H9 (cell line): ENCODE data around the gene SORD. TPM values are rescaled to one million over a fixed set of nuclear protein-coding genes. Genes with fewer than 3 reads are reported as not detected.

Experiments used
- DNase-seq: peaks from one replicate; pipeline ENCODE4 v3.0.0-alpha.2; 2017
- H2AFZ ChIP-seq: one replicate; pipeline ENCODE4 v1.6.1; 2013; ENCODE audit warnings: mild to moderate bottlenecking, low read length, control low read depth, moderate library complexity
- H2AK5ac ChIP-seq: 2 replicates; pipeline ENCODE4 v1.6.1; 2013; ENCODE audit warnings: low read length, control low read depth, mixed read lengths; ENCODE audit not compliant: insufficient read length
- H2BK120ac ChIP-seq: one replicate; pipeline ENCODE4 v1.6.1; 2013; ENCODE audit warnings: low read depth, mild to moderate bottlenecking, low read length, control low read depth, inconsistent platforms; ENCODE audit not compliant: poor library complexity, severe bottlenecking
- H2BK12ac ChIP-seq: 2 replicates; pipeline ENCODE4 v1.6.1; 2013; ENCODE audit warnings: low read length, control low read depth, mixed read lengths, low read depth; ENCODE audit not compliant: insufficient read length
- H2BK15ac ChIP-seq: 2 replicates; pipeline ENCODE4 v1.6.1; 2013; ENCODE audit warnings: low read depth, low read length, control low read depth
- H2BK20ac ChIP-seq: one replicate; pipeline ENCODE4 v1.6.1; 2013; ENCODE audit warnings: low read depth, mild to moderate bottlenecking, low read length, control low read depth, inconsistent platforms; ENCODE audit not compliant: poor library complexity, severe bottlenecking
- H2BK5ac ChIP-seq: 2 replicates; pipeline ENCODE4 v1.6.1; 2013; ENCODE audit warnings: low read length, control low read depth, mixed read lengths; ENCODE audit not compliant: insufficient read length
- H3K14ac ChIP-seq: 2 replicates; pipeline ENCODE4 v1.6.1; 2013; ENCODE audit warnings: low read length, control low read depth; ENCODE audit not compliant: insufficient read depth
- H3K18ac ChIP-seq: 2 replicates; pipeline ENCODE4 v1.6.1; 2013; ENCODE audit warnings: low read depth, mild to moderate bottlenecking, mixed read lengths, low read length, control low read depth; ENCODE audit not compliant: insufficient read length
- H3K23ac ChIP-seq: 2 replicates; pipeline ENCODE4 v1.6.1; 2013; ENCODE audit warnings: low read length, control low read depth, mixed read lengths, low read depth; ENCODE audit not compliant: insufficient read length
- H3K23me2 ChIP-seq: 2 replicates; pipeline ENCODE4 v1.6.1; 2013; ENCODE audit warnings: low read depth, mild to moderate bottlenecking, mixed read lengths, low read length, control low read depth; ENCODE audit not compliant: insufficient read length, poor library complexity, severe bottlenecking
- H3K27ac ChIP-seq: 2 replicates; pipeline ENCODE4 v1.5.1; 2013; ENCODE audit warnings: low read length, control low read depth, mixed read lengths, low read depth; ENCODE audit not compliant: insufficient read length
- H3K27me3 ChIP-seq: 2 replicates; pipeline ENCODE4 v1.6.1; 2013; ENCODE audit warnings: low read length, control low read depth, inconsistent platforms; ENCODE audit not compliant: insufficient read depth
- H3K4ac ChIP-seq: 2 replicates; pipeline ENCODE4 v1.6.1; 2013; ENCODE audit warnings: low read depth, mild to moderate bottlenecking, control low read depth, inconsistent platforms, low read length, moderate library complexity
- H3K4me1 ChIP-seq: 2 replicates; pipeline ENCODE4 v1.6.1; 2013; ENCODE audit warnings: low read length, control low read depth, inconsistent platforms; ENCODE audit not compliant: insufficient read depth
- H3K4me2 ChIP-seq: 2 replicates; pipeline ENCODE4 v1.6.1; 2013; ENCODE audit warnings: low read length, control low read depth, mixed read lengths; ENCODE audit not compliant: insufficient read length, insufficient read depth
- H3K56ac ChIP-seq: 2 replicates; pipeline ENCODE4 v1.6.1; 2013; ENCODE audit warnings: low read depth, mild to moderate bottlenecking, mixed read lengths, low read length, control low read depth; ENCODE audit not compliant: insufficient read length
- H3K79me1 ChIP-seq: 2 replicates; pipeline ENCODE4 v1.6.1; 2013; ENCODE audit warnings: low read depth, mild to moderate bottlenecking, moderate library complexity, low read length, control low read depth, inconsistent platforms; ENCODE audit not compliant: insufficient read depth, poor library complexity, severe bottlenecking
- H3K79me2 ChIP-seq: 2 replicates; pipeline ENCODE4 v1.6.1; 2013; ENCODE audit warnings: low read length, control low read depth, inconsistent platforms; ENCODE audit not compliant: insufficient read depth
- H3K9ac ChIP-seq: 2 replicates; pipeline ENCODE4 v1.6.1; 2013; ENCODE audit warnings: low read length, control low read depth, mixed read lengths; ENCODE audit not compliant: insufficient read length; ENCODE audit errors: extremely low read depth
- H3K9me3 ChIP-seq: one replicate; pipeline ENCODE4 v1.6.1; 2013; ENCODE audit warnings: low read depth, low read length, inconsistent platforms; ENCODE audit not compliant: control insufficient read depth
- H3T11ph ChIP-seq: one replicate; pipeline ENCODE4 v1.6.1; 2013; ENCODE audit warnings: mild to moderate bottlenecking, low read length, control low read depth, inconsistent platforms
- H4K20me1 ChIP-seq: one replicate; pipeline ENCODE4 v1.6.1; 2013; ENCODE audit not compliant: control insufficient read depth, insufficient read length, insufficient read depth
- H4K5ac ChIP-seq: 2 replicates; pipeline ENCODE4 v1.6.1; 2013; ENCODE audit warnings: low read depth, mild to moderate bottlenecking, mixed read lengths, low read length, control low read depth; ENCODE audit not compliant: insufficient read length
- H4K8ac ChIP-seq: replicated peaks from 2 replicates; pipeline ENCODE4 v1.6.1; 2013; ENCODE audit warnings: low read length, control low read depth, mixed read lengths, low read depth; ENCODE audit not compliant: insufficient read length
- H4K91ac ChIP-seq: 2 replicates; pipeline ENCODE4 v1.6.1; 2013; ENCODE audit warnings: low read depth, mild to moderate bottlenecking, moderate library complexity, mixed read lengths, low read length, control low read depth; ENCODE audit not compliant: insufficient read length
- H3K27ac Mint-ChIP-seq, 3 experiments: 2 replicates in 2 of 3; 3 replicates in 1 of 3; pipeline ENCODE4 v1.8.0; 2020 to 2021; ENCODE audit warnings: mixed read lengths in 3 of 3, mild to moderate bottlenecking in 1 of 3, moderate library complexity in 1 of 3
- H3K27me3 Mint-ChIP-seq: 2 replicates; pipeline ENCODE4 v1.8.0; 2021; ENCODE audit warnings: low read depth, mild to moderate bottlenecking, moderate library complexity, mixed read lengths
- H3K36me3 Mint-ChIP-seq, 3 experiments: 2 replicates in 2 of 3; 3 replicates in 1 of 3; pipeline ENCODE4 v1.8.0; 2020 to 2021; ENCODE audit warnings: low read depth in 3 of 3, mixed read lengths in 3 of 3; ENCODE audit not compliant: insufficient read depth in 1 of 3
- H3K4me1 Mint-ChIP-seq, 2 experiments: 2 replicates each; pipeline ENCODE4 v1.8.0; 2020; ENCODE audit warnings: mixed read lengths in 2 of 2
- H3K4me3 Mint-ChIP-seq, 2 experiments: 2 replicates in 1 of 2; 3 replicates in 1 of 2; pipeline ENCODE4 v1.8.0; 2020 to 2021; ENCODE audit warnings: mild to moderate bottlenecking in 2 of 2, mixed read lengths in 2 of 2, moderate library complexity in 1 of 2
- H3K9me3 Mint-ChIP-seq, 2 experiments: 2 replicates in 1 of 2; 3 replicates in 1 of 2; pipeline ENCODE4 v1.8.0; 2020; ENCODE audit warnings: mild to moderate bottlenecking in 2 of 2, mixed read lengths in 2 of 2, moderate library complexity in 1 of 2
- WGBS: extraction: QIAGEN DNeasy Blood & Tissue Kit; methylation state at CpG from one replicate; pipeline ENCODE4 v1.1.7; 2013; ENCODE audit warnings: missing lambda C conversion rate, low lambda C conversion rate, mixed read lengths; ENCODE audit not compliant: insufficient read length; ENCODE audit errors: extremely low coverage; 5-methylcytosine and 5-hydroxymethylcytosine counted together
- total RNA-seq: library from RNA; stranded (reverse); gene quantifications from 2 replicates; pipeline ENCODE4 v1.2.1, GENCODE V29; 2021
- TF ChIP-seq, protein P1 (sequence below): fragments of 200-600 bp; sonication (generic); conservative IDR thresholded peaks from 3 replicates; pipeline ENCODE4 v1.8.0; 2021; ENCODE audit warnings: antibody characterized with exemption, mild to moderate bottlenecking

Gene SORD
- total RNA-seq, 1 experiment from 2014 or later = 35.2 TPM

DNA sequence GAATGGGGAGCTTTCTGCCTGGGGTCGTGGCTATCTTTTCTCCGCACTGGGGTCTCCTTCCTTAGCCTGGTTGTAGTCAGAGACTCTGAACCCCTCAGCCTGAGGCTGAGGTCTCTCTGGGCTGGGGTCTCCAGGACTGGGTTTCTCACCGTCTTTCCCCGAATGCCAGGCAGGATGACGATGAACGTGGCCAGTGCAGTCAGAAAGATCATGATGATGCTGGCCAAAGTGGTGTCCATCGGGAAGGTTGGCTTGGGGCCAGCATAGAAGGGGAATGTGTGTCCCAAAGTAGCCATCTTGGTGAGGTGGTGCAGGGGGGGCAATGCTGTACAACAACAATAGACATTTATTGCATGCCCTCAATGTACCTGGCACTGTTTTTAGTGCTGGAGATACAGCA is 99.7 kb downstream of the SORD start:
- Histone ChIP-seq H2AK5ac (no peak overlapping the region), H3K4ac (no peak overlapping the region), H3K9me3 (no peaks in the 10 kb centered on the region), H2BK15ac (no peak overlapping the region), H3K27me3 (peaks cover 15% of the 10 kb centered on the region; the same call in 1 of the 2 replicates), H2BK120ac (no peak overlapping the region), H2BK20ac (no peak overlapping the region), H2BK12ac (no peak overlapping the region), H3K18ac (no peak overlapping the region), H3T11ph (no peak overlapping the region), H3K79me2 (no peaks in the 10 kb centered on the region), H3K4me2 (no peak overlapping the region), H2AFZ (no peak overlapping the region), H3K27ac (no peak overlapping the region), H3K4me1 (no peaks in the 10 kb centered on the region), H3K14ac (no peak overlapping the region), H4K5ac (no peak overlapping the region), H2BK5ac (no peak overlapping the region), H4K91ac (no peak overlapping the region), H3K79me1 (no peaks in the 10 kb centered on the region), H3K23ac (no peak overlapping the region), H3K23me2 (peaks cover 2% of the 10 kb centered on the region), H4K8ac (no peak overlapping the region), H3K9ac (no peak overlapping the region), H4K20me1 (no peaks in the 10 kb centered on the region), H3K56ac (no peak overlapping the region)
- Mint-ChIP-seq H3K36me3 (no peaks in the 10 kb centered on the region; a peak in 2 of 7 replicates), H3K4me3 (no peak overlapping the region), H3K27me3 (peaks cover 79% of the 10 kb centered on the region), H3K27ac (no peak overlapping the region; a peak in 1 of 7 replicates), H3K9me3 (no peaks in the 10 kb centered on the region; a peak in 1 of 5 replicates), H3K4me1 (peaks cover 2 to 5% of the 10 kb centered on the region in 2 experiments; a peak in 3 of 4 replicates)
- no peak for DNase-seq
- TF ChIP-seq, protein P1, sequence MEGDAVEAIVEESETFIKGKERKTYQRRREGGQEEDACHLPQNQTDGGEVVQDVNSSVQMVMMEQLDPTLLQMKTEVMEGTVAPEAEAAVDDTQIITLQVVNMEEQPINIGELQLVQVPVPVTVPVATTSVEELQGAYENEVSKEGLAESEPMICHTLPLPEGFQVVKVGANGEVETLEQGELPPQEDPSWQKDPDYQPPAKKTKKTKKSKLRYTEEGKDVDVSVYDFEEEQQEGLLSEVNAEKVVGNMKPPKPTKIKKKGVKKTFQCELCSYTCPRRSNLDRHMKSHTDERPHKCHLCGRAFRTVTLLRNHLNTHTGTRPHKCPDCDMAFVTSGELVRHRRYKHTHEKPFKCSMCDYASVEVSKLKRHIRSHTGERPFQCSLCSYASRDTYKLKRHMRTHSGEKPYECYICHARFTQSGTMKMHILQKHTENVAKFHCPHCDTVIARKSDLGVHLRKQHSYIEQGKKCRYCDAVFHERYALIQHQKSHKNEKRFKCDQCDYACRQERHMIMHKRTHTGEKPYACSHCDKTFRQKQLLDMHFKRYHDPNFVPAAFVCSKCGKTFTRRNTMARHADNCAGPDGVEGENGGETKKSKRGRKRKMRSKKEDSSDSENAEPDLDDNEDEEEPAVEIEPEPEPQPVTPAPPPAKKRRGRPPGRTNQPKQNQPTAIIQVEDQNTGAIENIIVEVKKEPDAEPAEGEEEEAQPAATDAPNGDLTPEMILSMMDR = no peak
- no CpG with 5 or more reads among the region's 7 CpGs for WGBS
